IPS DF 4.7 (cell line): ENCODE results near the gene NPDC1.

ENCODE experiments used
- DNase-seq: peaks from one replicate; pipeline ENCODE4 v3.0.0-alpha.2; 2013; ENCODE audit warnings: low spot score; ENCODE audit errors: extremely low read depth

The NPDC1 gene

GRCh38 chr9:137026828-137027227 is 19.1 kb downstream of the NPDC1 start:
- DNase-seq: no peak

DNA sequence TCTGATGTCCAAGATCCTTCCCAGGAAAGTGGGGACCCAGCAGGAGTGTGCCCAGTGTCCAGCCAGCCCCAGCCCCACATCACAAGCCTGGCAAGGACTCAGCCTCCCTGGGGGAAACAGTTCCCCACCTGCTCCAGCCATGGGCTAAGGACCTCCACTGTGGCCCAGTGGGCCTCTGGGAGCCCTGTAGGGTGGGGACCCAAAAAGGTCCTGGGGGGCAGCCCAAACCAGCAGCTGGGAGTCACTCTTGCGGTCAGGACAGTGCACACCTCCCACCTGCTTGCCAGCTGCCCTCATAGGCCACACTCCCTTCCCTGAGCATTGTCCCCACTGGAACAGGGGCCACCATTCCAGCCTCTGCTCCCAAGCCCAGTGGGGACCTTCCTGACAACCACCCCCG is 19.6 kb downstream of the NPDC1 start:
- DNase-seq: no peak

DNA sequence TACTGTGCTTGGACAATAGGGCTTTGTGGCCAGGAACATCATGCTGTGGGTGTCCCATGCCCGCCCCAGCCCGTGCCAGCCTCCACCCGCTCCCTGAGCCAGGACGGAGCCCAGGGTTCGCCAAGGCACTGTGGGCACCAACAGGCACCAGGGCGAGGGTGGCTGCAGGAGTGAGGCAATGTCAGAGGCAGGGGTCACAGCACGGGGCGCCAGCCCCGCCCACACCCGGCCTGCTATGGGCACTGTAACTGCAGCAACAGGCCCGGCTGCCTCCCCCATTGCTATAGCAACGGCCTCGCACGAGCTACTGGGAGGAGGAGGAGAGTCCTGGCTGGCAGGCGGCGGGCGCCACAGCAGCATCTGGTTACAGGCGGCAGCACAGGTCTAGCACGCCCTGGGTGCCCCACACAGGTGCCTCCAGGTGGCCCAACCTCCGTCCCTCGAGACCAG is 20.4 kb downstream of the NPDC1 start:
- DNase-seq: no peak

DNA sequence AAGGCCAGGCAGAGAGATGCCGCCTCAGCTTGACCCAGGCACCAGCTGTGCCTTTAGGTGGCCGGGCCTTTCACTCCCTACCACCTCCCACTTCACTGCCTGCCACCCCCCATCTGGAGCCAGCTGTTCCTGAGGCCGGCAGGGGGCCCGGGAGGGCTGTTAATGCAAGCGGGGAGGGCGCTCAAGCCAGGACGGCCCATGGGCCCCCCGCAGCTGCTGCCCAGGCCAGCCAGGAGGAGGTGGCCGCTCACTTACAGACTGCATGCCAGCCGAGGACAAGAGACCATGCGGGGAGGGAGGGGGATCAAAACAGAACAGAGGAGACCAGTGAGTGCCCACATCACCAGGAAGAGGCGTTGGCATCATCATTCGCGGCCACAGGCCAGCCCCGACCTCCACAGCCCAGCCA is 22.4 kb downstream of the NPDC1 start:
- DNase-seq: no peak

DNA sequence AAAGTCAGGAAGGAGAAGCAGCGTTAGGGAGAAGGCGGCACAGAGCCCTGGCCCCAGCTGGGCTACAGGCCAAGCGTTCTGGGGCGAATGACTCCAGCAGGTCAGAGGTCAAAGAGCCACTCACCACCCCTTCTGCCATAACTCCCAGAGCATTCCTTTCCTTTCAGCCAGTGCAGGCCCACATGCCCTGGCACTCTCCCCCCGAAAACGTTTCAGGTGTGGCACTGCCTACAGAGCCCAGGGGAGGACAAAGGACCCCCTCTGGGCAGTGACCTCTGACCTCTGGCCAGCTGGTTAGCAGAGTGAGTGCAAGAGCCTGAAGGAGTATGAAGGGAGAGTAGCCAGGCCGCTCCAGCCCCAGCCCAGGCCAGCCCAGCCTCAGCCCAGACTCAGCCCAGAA is 22.8 kb downstream of the NPDC1 start:
- DNase-seq: no peak

DNA sequence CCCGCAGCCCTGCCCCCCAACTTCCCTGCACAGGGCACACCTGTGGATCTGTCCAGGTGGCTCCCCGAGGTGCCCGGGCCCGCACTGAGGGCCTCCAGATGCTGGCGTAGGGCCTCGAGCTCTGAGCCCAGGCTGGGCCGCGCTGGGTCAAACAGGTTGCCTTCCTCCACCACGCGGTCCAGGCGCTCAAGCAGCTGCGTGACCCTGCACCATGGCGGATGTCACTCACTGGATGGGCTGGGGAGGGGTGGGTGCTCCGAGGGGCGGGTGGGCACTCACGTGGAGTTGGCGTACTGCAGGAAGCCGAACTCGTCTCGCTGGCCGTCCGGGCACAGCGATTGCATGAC is 23.3 kb downstream of the NPDC1 start:
- DNase-seq: no peak

- DNase-seq: no peak
Measured at GRCh38 chr9:137021979-137022661, 23.9 kb downstream of the NPDC1 start.

DNA sequence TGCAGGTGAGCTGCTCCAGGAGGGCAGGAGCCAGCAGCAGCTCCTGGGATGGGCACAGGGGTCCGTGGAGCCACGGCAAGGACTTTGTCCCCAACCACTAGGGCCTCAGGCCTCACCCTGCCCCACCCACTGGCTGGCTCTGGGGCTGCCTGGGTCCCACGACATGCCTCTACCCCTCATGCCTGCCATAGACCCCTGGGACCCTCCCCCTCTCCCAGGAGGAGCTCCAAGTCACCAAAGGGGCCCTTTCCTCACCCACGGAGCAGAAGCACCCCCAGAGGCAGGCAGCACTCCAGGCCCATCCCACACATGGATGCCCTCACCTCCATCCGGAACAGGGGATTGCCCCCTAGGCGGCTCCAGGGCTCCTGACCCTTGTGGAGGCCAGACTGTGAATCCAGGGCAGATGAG is 24.4 kb downstream of the NPDC1 start:
- DNase-seq: no peak

- DNase-seq: no peak
Measured at GRCh38 chr9:137020771-137021567, 25.0 kb downstream of the NPDC1 start.

GRCh38 chr9:137019891-137020683 is 25.9 kb downstream of the NPDC1 start:
- DNase-seq: no peak

- DNase-seq: no peak
Measured at GRCh38 chr9:137018761-137019559, 27.0 kb downstream of the NPDC1 start.

DNA sequence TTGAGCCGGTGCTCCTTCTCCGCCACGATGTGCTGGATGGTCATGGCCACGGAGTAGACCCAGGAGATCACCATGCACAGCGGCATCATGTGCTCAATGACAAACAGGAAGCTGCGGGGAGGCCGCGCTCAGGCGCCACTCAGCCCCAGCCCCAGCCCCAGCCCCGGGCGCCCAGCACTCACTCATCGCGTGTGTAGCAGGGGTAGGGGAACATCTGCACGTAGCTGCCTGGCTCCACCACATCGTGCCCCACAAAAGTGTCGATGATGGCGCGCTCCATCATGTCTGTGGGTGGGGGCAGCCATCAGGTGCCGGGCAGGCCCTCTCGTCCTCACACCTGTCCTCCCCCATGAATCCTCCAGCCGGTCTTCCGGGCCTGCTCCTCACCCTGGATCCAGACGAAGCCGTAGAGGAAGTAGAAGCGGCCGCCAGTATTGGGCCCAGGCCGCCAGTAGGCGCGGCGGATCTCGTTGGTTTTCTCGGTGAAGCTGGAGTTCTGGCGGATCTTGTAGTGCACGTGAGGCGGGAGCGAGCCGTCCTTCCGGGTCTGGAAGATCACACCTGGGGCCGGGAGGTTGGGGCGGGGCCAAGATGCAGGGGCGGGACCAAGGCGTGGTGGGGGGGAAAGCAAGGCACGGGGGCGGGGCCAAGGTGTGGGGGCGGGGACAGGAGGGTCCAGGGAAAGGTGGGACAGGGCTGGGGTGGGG is 28.0 kb downstream of the NPDC1 start:
- DNase-seq: no peak

DNA sequence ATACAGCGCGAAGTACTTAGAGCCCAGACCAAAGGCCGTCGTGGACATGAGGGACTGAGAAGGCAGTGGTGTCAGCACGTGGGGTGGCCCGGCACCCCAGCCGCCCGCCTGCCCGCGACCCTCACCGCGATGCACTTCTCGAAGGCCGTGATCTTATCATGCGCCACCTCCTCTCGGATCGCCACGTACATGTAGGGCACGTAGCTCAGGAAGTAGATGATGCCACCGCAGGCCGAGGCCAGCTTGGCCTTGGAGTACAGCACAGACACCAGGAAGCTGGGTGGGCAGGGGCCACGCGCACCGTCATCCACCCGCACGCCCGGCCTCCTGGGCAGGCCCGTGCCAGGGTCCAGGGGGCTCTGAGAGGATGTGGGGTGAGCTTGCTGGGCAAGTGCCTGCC is 28.9 kb downstream of the NPDC1 start:
- no peak for DNase-seq

- no peak for DNase-seq
Measured at GRCh38 chr9:137016436-137016835, 29.5 kb downstream of the NPDC1 start.

DNA sequence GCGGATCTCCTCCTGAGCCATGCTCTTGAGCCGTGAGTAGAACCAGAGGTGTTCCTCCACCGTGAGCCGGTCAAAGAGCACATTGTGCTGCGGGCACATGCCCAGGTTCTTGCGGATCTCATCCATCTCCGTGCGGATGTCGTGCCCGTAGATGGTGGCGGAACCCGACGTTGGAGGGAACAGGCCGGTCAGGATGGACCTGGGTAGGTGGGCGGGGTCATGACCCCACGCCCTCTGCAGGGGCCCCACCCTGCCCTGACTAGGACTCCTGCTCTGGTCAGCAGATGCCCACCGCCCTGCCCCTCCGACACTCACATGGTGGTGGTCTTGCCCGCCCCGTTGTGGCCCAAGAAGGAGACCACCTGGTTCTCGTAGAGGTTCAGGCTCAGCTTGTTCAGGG is 30.0 kb downstream of the NPDC1 start:
- no peak for DNase-seq

- DNase-seq: no peak
Measured at GRCh38 chr9:137015540-137015930, 30.4 kb downstream of the NPDC1 start.

GRCh38 chr9:137014776-137015539 is 31.0 kb downstream of the NPDC1 start:
- no peak for DNase-seq

DNA sequence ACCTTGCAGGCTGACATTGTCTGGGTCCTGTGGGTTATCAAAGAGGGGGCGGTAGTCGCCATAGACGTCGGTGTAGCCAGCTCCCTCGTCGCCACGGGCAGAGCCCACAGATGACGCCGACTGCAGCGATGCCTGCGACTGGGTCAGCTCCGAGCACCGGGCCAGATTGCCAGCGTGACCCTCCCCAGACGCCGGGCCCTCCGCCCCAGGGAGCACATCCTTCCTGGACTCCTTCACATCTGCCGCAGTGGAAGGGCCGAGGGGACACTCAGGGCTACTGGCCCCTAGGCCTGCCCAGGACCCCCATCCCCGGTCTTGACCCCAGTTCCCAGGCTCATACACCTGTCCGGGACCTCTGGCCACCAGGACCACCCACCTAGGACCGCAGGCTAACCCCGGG is 31.8 kb downstream of the NPDC1 start:
- no peak for DNase-seq

GRCh38 chr9:137013571-137013940 is 32.4 kb downstream of the NPDC1 start:
- no peak for DNase-seq
